SU-DHL-6 (cell line): Measurements from ENCODE around the gene EPHA4.

ENCODE experiments used
- H2AFZ ChIP-seq: fragments of 200-600 bp; sonication (generic); 2 replicates; pipeline ENCODE4 v1.6.1; 2014; ENCODE audit warnings: low read depth, mild to moderate bottlenecking, moderate library complexity, mixed read lengths, antibody characterized with exemption, low read length; ENCODE audit not compliant: severe bottlenecking
- H3F3A ChIP-seq: fragments of 200-600 bp; shearing (Covaris generic); 2 replicates; pipeline ENCODE4 v1.6.0; 2016; ENCODE audit warnings: antibody characterized with exemption, mild to moderate bottlenecking; ENCODE audit not compliant: insufficient read depth
- H3K27ac ChIP-seq: fragments of 200-600 bp; sonication (generic); 2 replicates; pipeline ENCODE4 v1.5.1; 2016; ENCODE audit warnings: low read depth, mild to moderate bottlenecking, low read length, moderate library complexity, mixed read lengths
- H3K27me3 ChIP-seq: fragments of 200-600 bp; sonication (generic), shearing (Covaris generic); 2 replicates; pipeline ENCODE4 v1.6.0; 2014; ENCODE audit warnings: mild to moderate bottlenecking, low read length
- H3K36me3 ChIP-seq: fragments of 200-600 bp; sonication (generic); 2 replicates; pipeline ENCODE4 v1.6.1; 2014; ENCODE audit warnings: mild to moderate bottlenecking, low read length, mixed read lengths
- H3K4me2 ChIP-seq: fragments of 300-600, 200-600 bp; shearing (Covaris generic), sonication (generic); 2 replicates; pipeline ENCODE4 v1.6.0; 2014; ENCODE audit warnings: low read length, low read depth, mild to moderate bottlenecking; ENCODE audit not compliant: poor library complexity, severe bottlenecking
- H3K4me3 ChIP-seq: fragments of 200-600 bp; sonication (generic); 2 replicates; pipeline ENCODE4 v1.5.1; 2014; ENCODE audit warnings: antibody characterized with exemption, low read length, mild to moderate bottlenecking, mixed read lengths; ENCODE audit not compliant: insufficient read depth, poor library complexity, severe bottlenecking
- H3K79me2 ChIP-seq: fragments of 200-600 bp; sonication (generic); 2 replicates; pipeline ENCODE4 v1.6.1; 2014; ENCODE audit warnings: mild to moderate bottlenecking, low read length, moderate library complexity; ENCODE audit not compliant: insufficient read depth
- H3K9ac ChIP-seq: fragments of 200-600 bp; sonication (generic); 2 replicates; pipeline ENCODE4 v1.7.0; 2014; ENCODE audit warnings: mild to moderate bottlenecking, low read length
- H3K9me2 ChIP-seq: fragments of 200-600 bp; sonication (generic); replicated peaks from 2 replicates; pipeline ENCODE4 v1.6.1; 2014; ENCODE audit warnings: low read length; ENCODE audit not compliant: insufficient read depth
- H3K9me3 ChIP-seq: fragments of 200-600 bp; sonication (generic); 2 replicates; pipeline ENCODE4 v1.6.1; 2014; ENCODE audit warnings: low read length, mixed read lengths; ENCODE audit not compliant: insufficient read depth
- H4K20me1 ChIP-seq: fragments of 200-600 bp; sonication (generic); 2 replicates; pipeline ENCODE4 v1.6.1; 2014; ENCODE audit warnings: low read depth, mild to moderate bottlenecking, antibody characterized with exemption, low read length, moderate library complexity, mixed read lengths
- CTCF ChIP-seq: fragments of 200-600 bp; sonication (generic); IDR thresholded peaks from one replicate; pipeline ENCODE4 v1.5.1; 2017; ENCODE audit warnings: antibody characterized with exemption, mild to moderate bottlenecking, low read length, moderate library complexity; ENCODE audit not compliant: insufficient read depth, poor library complexity, severe bottlenecking
- EZH2phosphoT487 ChIP-seq: fragments of 200-600 bp; sonication (generic), shearing (Covaris generic); conservative IDR thresholded peaks from 2 replicates; pipeline ENCODE4 v1.6.1; 2018; ENCODE audit warnings: mild to moderate bottlenecking, antibody characterized with exemption, low read length, moderate library complexity, mixed read lengths

EPHA4 gene

GRCh38 chr2:221610675-221611074 is 38.6 kb upstream of the EPHA4 start:
- Histone ChIP-seq H3K4me2 (no peak overlapping the region), H3K9me2 (no peaks in the 10 kb centered on the region), H3K4me3 (no peak overlapping the region), H3K36me3 (no peaks in the 10 kb centered on the region), H2AFZ (no peak overlapping the region), H3F3A (no peaks in the 10 kb centered on the region), H3K9ac (no peak overlapping the region), H4K20me1 (no peaks in the 10 kb centered on the region), H3K79me2 (no peaks in the 10 kb centered on the region), H3K9me3 (no peaks in the 10 kb centered on the region), H3K27ac (no peak overlapping the region), H3K27me3 (no peaks in the 10 kb centered on the region)
- TF ChIP-seq CTCF (no peak), EZH2phosphoT487 (no peak)

DNA sequence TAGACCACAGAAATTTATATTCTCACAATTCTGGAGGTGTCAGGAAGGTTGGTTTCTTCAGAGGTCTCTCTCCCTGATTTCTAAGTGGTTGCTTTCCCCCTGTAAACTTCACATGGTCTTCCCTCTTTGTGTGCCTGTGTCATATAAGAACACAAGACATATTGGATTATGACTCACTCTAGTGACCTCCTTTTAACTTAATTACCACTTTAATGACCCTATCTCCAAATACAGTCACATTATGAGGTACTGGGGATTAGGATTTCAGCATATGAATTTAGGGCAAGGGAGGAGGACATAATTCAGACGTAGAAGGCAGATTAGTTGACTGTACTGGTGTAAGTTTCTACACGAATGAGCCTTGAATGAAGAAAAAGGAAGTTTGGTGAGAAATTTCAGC is 38.2 kb upstream of the EPHA4 start:
- Histone ChIP-seq H3K4me3 (no peak overlapping the region), H3K27me3 (no peaks in the 10 kb centered on the region), H3K4me2 (no peak overlapping the region), H3K9me2 (no peaks in the 10 kb centered on the region), H3K36me3 (no peaks in the 10 kb centered on the region), H3K9ac (no peak overlapping the region), H3K27ac (no peak overlapping the region), H2AFZ (no peak overlapping the region), H4K20me1 (no peaks in the 10 kb centered on the region), H3F3A (no peaks in the 10 kb centered on the region), H3K9me3 (no peaks in the 10 kb centered on the region), H3K79me2 (no peaks in the 10 kb centered on the region)
- no peak for TF ChIP-seq EZH2phosphoT487
- TF ChIP-seq CTCF, result no peak

DNA sequence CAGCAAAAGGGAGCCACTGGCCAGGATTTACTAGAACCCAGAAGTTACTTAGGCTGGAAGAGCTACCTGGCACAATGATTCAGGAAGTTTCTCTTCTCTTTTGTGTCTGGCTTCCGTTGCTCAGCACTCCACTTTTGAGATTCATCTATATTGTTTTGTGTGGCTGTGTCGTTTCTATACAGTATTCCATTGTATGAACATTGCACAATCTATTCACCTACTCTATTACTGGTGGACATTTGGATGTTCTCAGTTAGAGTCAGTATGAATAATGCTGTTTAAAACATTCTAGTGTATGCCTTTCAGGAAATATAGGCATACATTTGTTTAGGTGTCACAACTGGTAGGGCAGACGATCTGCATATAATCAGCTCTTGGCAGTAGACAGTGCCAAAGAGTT is 36.3 kb upstream of the EPHA4 start:
- Histone ChIP-seq H3K4me2 (no peak overlapping the region), H3K4me3 (no peak overlapping the region), H3K27ac (no peak overlapping the region), H3K9me3 (no peaks in the 10 kb centered on the region), H3K36me3 (no peaks in the 10 kb centered on the region), H4K20me1 (no peaks in the 10 kb centered on the region), H3K79me2 (no peaks in the 10 kb centered on the region), H3K9ac (no peak overlapping the region), H3K27me3 (no peaks in the 10 kb centered on the region), H2AFZ (no peak overlapping the region), H3F3A (no peaks in the 10 kb centered on the region), H3K9me2 (no peaks in the 10 kb centered on the region)
- TF ChIP-seq EZH2phosphoT487, result no peak
- TF ChIP-seq CTCF, result no peak

DNA sequence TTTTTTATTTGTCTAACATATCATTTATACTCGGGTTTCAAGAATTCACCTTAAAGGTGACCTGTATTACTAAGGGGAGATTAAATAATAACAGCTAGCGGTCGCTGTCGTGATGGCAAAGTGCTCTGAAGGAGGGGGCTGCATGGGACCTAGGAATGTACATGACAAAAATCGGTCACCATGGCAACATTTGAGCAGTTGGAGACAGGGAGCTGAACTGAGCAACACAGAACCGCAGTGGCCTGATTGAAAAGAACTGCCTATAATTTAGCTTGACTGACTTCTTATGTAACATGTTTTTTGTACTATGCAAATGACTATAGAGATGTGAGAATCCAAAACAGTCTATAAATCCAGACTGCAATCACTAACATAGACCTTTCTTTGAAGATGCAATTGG is 34.3 kb upstream of the EPHA4 start:
- no peaks in the 10 kb centered on the region for H3K27me3 ChIP-seq
- H3K36me3 ChIP-seq, result no peaks in the 10 kb centered on the region
- no peak overlapping the region for H3K4me2 ChIP-seq
- no peak overlapping the region for H2AFZ ChIP-seq
- H3F3A ChIP-seq, result no peaks in the 10 kb centered on the region
- TF ChIP-seq CTCF, result no peak
- TF ChIP-seq EZH2phosphoT487, result no peak
- H3K9me2 ChIP-seq, result no peaks in the 10 kb centered on the region
- H3K4me3 ChIP-seq, result no peak overlapping the region
- H3K27ac ChIP-seq, result no peak overlapping the region
- H3K9me3 ChIP-seq, result no peaks in the 10 kb centered on the region
- H3K9ac ChIP-seq, result no peak overlapping the region
- no peaks in the 10 kb centered on the region for H3K79me2 ChIP-seq
- H4K20me1 ChIP-seq, result no peaks in the 10 kb centered on the region
